ENCODE data around the gene C1QTNF4.
A peak's percentile ranks its signal among the peaks of the same experiment; 100 is the strongest.
"Not testable (repeated sequence)": the region's sequence is repeated elsewhere in the genome, so short reads cannot be mapped to it uniquely, and the experiment has no call there.

The C1QTNF4 gene

GRCh38 chr11:47566149-47566698 lies 28.0 kb downstream of the C1QTNF4 start:
- no peak for DNase-seq (ENCODE audit: low read depth in 1 of 2, low spot score in 1 of 2)

- peak; percentile 17 to 37 for DNase-seq (ENCODE audit: low read depth in 1 of 2, low spot score in 1 of 2)
These were observed 28.7 kb downstream of the C1QTNF4 start, which contains the start of gene PTPMT1 for GRCh38 chr11:47565340-47566148. TSS of gene PTPMT1 (plus strand) at chr11:47565599. CDS start at chr11:47565623, 24 bp downstream.

- DNase-seq (ENCODE audit: low read depth in 1 of 2, low spot score in 1 of 2): no peak
These were observed 29.3 kb downstream of the C1QTNF4 start for GRCh38 chr11:47564933-47565339.

GRCh38 chr11:47564366-47564765 lies 29.8 kb downstream of the C1QTNF4 start:
- not testable (repeated sequence) for DNase-seq (ENCODE audit: low read depth in 1 of 2, low spot score in 1 of 2)

- DNase-seq (ENCODE audit: low read depth in 1 of 2, low spot score in 1 of 2): not testable (repeated sequence)
These were observed 31.8 kb downstream of the C1QTNF4 start for GRCh38 chr11:47562393-47562792.

- no peak for DNase-seq (ENCODE audit: low read depth in 1 of 2, low spot score in 1 of 2)
These were observed 33.8 kb downstream of the C1QTNF4 start for GRCh38 chr11:47560426-47560825.

- DNase-seq (ENCODE audit: low read depth in 1 of 2, low spot score in 1 of 2): no peak
These were observed 35.5 kb downstream of the C1QTNF4 start for GRCh38 chr11:47558695-47559094.

- DNase-seq (ENCODE audit: low read depth in 1 of 2, low spot score in 1 of 2): not testable (repeated sequence)
These were observed 37.2 kb downstream of the C1QTNF4 start for GRCh38 chr11:47557004-47557403.

- no peak for DNase-seq (ENCODE audit: low read depth in 1 of 2, low spot score in 1 of 2)
These were observed 40.8 kb downstream of the C1QTNF4 start for GRCh38 chr11:47553406-47553743.

GRCh38 chr11:47552566-47553405 lies 41.4 kb downstream of the C1QTNF4 start, which contains the start of gene CELF1:
TSS of gene CELF1 (minus strand) at chr11:47553132. CDS start at chr11:47499523, 53,609 bp downstream.
- peak; percentile 84 to 91 for DNase-seq (ENCODE audit: low read depth in 1 of 2, low spot score in 1 of 2)

GRCh38 chr11:47552056-47552565 lies 42.1 kb downstream of the C1QTNF4 start:
- DNase-seq (ENCODE audit: low read depth in 1 of 2, low spot score in 1 of 2): peak in 1 of 2 donors; percentile 6

- DNase-seq (ENCODE audit: low read depth in 1 of 2, low spot score in 1 of 2): no peak
These were observed 43.1 kb downstream of the C1QTNF4 start for GRCh38 chr11:47551086-47551485.

- no peak for DNase-seq (ENCODE audit: low read depth in 1 of 2, low spot score in 1 of 2)
These were observed 43.7 kb downstream of the C1QTNF4 start for GRCh38 chr11:47550288-47551047.

GRCh38 chr11:47546274-47546673 lies 47.9 kb downstream of the C1QTNF4 start:
- not testable (repeated sequence) for DNase-seq (ENCODE audit: low read depth in 1 of 2, low spot score in 1 of 2)

GRCh38 chr11:47545298-47545697 lies 48.9 kb downstream of the C1QTNF4 start:
- no peak for DNase-seq (ENCODE audit: low read depth in 1 of 2, low spot score in 1 of 2)

- no peak for DNase-seq (ENCODE audit: low read depth in 1 of 2, low spot score in 1 of 2)
These were observed 53.1 kb downstream of the C1QTNF4 start for GRCh38 chr11:47541070-47541469.

GRCh38 chr11:47539681-47540039 lies 54.6 kb downstream of the C1QTNF4 start:
- DNase-seq (ENCODE audit: low read depth in 1 of 2, low spot score in 1 of 2): no peak

All from activated T-helper 1 cell treated with anti-CD3 and anti-CD28 coated beads, Interleukin-2, amount 50 U/mL, for 16 hours (primary cell).